ENCODE measurements around the gene TCL1A.

TCL1A gene

DNA sequence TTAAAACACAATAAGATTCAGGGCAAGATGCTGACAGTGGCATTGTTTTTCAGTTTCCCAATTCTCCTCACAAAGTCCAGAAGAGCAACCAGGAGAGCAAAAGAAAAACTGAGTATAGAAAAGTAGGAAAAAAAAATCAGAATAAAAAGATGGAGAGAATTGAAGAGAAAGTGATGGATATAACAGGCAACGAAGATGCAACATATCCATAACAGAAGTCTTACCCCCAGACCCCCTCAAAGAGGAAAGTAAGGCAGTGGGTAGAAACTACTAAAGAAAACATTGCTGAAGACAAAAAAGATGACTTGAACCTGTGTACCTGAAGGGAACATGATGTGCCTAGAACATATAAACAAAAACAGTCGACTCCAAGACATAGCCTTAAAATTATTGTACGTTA lies 10.6 kb downstream of the TCL1A start:
- Histone ChIP-seq H3K27me3 (replicated peaks; ENCODE audit: control insufficient read depth, insufficient read depth, low read length) (no peaks in the 10 kb centered on the region), H3K4me3 (replicated peaks; ENCODE audit: low read depth, low read length) (no peak overlapping the region), H3K36me3 (ENCODE audit: control insufficient read depth, insufficient read depth, low read length) (no peaks in the 10 kb centered on the region)
- no peak for DNase-seq (ENCODE audit: extremely low read depth, insufficient read length)
- TF ChIP-seq, protein P1, sequence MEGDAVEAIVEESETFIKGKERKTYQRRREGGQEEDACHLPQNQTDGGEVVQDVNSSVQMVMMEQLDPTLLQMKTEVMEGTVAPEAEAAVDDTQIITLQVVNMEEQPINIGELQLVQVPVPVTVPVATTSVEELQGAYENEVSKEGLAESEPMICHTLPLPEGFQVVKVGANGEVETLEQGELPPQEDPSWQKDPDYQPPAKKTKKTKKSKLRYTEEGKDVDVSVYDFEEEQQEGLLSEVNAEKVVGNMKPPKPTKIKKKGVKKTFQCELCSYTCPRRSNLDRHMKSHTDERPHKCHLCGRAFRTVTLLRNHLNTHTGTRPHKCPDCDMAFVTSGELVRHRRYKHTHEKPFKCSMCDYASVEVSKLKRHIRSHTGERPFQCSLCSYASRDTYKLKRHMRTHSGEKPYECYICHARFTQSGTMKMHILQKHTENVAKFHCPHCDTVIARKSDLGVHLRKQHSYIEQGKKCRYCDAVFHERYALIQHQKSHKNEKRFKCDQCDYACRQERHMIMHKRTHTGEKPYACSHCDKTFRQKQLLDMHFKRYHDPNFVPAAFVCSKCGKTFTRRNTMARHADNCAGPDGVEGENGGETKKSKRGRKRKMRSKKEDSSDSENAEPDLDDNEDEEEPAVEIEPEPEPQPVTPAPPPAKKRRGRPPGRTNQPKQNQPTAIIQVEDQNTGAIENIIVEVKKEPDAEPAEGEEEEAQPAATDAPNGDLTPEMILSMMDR (IDR thresholded peaks at IDR 0.05; ENCODE audit: insufficient read depth, low read length, poor library complexity, severe bottlenecking) = no peak

DNA sequence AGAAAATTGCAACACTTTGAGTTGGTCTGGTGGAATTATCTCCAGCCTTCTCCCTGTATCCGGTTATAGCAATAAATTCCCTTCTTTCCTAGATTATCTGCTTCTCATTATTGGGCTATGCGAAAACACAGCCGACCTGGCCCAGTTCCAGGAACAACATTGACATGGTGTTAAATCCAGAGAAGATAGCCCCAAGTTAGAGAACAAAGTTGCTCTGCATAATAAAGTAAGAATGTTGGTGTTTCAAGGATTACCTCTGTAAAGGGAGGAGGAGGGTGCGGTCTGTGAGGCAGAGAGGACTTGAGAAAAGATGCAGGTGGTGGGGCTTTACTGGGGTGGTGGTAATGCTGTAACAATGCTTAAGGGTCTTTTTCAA lies 12.1 kb downstream of the TCL1A start:
- Histone ChIP-seq H3K36me3 (ENCODE audit: control insufficient read depth, insufficient read depth, low read length) (no peaks in the 10 kb centered on the region), H3K4me3 (replicated peaks; ENCODE audit: low read depth, low read length) (no peak overlapping the region), H3K27me3 (replicated peaks; ENCODE audit: control insufficient read depth, insufficient read depth, low read length) (no peaks in the 10 kb centered on the region)
- TF ChIP-seq, protein P1 (IDR thresholded peaks at IDR 0.05; ENCODE audit: insufficient read depth, low read length, poor library complexity, severe bottlenecking) = no peak
- DNase-seq (ENCODE audit: extremely low read depth, insufficient read length) = no peak

DNA sequence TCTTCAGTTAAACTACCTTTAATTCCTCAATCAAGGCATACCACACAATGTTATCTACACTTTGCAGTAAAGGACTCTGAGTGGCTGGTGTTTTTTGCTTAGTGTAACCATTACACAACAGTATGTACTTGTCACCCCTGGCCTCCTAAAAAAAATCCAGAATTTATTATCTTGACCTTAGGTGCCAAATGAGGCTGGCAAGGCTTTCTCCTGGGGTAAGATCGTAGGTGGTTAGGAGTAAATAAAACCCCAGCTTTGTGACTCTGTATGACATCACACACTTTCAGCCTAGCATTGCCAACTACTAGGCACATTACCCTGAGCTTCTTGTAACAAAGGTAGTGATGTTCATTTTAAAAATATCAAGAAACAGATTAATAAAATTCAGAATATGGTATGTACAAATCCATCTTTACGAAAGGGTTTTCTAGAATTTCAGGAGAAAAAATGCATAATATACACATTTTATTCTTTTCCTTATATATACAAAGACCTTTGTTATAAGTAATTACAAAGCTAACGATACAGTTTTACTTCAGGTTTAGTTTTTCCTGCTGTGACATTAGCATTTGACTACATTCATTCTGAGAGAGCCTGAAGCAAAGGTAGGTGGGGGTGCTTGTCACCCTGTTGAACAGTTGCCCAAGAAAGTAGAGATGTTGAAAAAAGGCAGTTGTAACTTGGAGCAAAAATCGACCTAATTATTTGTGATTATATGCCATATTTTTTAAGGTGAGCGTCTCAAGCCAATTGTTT lies 13.5 kb downstream of the TCL1A start:
- Histone ChIP-seq H3K4me3 (replicated peaks; ENCODE audit: low read depth, low read length) (no peak overlapping the region), H3K36me3 (ENCODE audit: control insufficient read depth, insufficient read depth, low read length) (no peaks in the 10 kb centered on the region), H3K27me3 (replicated peaks; ENCODE audit: control insufficient read depth, insufficient read depth, low read length) (no peaks in the 10 kb centered on the region)
- TF ChIP-seq, protein P1 (IDR thresholded peaks at IDR 0.05; ENCODE audit: insufficient read depth, low read length, poor library complexity, severe bottlenecking) = no peak
- DNase-seq (ENCODE audit: extremely low read depth, insufficient read length) = no peak

DNA sequence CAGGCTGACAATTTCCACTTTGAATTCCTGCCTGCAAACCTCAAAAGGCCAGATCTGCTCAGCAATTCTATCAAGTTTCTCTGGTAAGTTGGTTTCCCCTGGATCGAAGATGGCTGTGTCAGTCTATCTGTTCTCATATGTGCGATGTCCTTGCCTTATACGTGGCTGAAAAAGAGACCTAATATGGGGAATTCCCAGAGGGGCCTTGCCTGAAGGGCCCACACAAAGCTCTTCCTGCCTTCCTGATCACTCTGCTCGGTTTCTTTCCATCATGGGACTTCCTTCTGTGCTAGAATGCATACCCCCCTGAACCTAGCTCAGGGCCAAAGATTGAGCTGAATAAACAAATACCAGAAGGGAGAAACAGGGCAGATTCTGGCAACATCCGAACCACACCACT lies 14.5 kb downstream of the TCL1A start:
- Histone ChIP-seq H3K27me3 (replicated peaks; ENCODE audit: control insufficient read depth, insufficient read depth, low read length) (no peaks in the 10 kb centered on the region), H3K4me3 (replicated peaks; ENCODE audit: low read depth, low read length) (no peak overlapping the region), H3K36me3 (ENCODE audit: control insufficient read depth, insufficient read depth, low read length) (no peaks in the 10 kb centered on the region)
- TF ChIP-seq, protein P1 (IDR thresholded peaks at IDR 0.05; ENCODE audit: insufficient read depth, low read length, poor library complexity, severe bottlenecking) = no peak
- DNase-seq (ENCODE audit: extremely low read depth, insufficient read length) = peak; percentile 43

DNA sequence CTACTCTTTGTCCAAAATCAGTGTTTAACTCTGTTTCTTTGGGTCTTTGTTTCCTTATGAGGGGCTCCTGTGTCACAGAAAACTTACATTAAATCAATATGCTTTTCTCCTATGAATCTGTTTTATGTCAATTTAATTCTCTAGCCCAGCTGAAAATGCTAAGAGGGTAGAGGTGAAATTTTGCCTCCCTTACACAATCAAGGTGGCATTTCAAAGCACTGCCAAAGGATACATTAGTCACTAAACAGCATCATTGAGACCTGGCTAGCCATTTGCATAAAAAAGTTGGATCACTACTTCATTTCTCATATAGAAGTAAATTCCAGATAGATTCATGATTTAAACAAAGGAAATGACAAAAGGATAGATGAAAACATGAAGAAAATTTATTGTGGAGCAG lies 15.6 kb downstream of the TCL1A start:
- H3K4me3 ChIP-seq (replicated peaks; ENCODE audit: low read depth, low read length) = no peak overlapping the region
- no peak for DNase-seq (ENCODE audit: extremely low read depth, insufficient read length)
- H3K27me3 ChIP-seq (replicated peaks; ENCODE audit: control insufficient read depth, insufficient read depth, low read length) = no peaks in the 10 kb centered on the region
- H3K36me3 ChIP-seq (ENCODE audit: control insufficient read depth, insufficient read depth, low read length) = no peaks in the 10 kb centered on the region
- TF ChIP-seq, protein P1 (IDR thresholded peaks at IDR 0.05; ENCODE audit: insufficient read depth, low read length, poor library complexity, severe bottlenecking) = no peak

DNA sequence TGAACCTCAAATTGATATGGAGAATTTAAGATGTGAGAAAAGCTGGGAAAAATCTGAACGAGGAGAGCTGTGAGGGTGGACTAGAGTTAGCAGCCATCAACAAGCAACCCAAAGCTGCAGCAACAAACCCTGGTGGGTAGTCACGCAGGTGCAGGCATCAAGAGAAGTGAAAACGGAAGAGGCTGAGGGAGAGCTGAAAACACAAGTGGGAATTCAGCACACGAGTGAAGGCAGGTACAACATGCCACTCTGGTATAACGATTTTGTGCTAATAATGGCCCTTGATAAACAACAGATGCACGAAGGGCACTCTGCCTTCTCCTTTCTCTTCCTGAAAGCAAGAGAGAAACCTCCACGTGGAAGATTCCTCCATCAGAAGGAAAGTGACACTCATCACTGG lies 16.2 kb downstream of the TCL1A start:
- Histone ChIP-seq H3K27me3 (replicated peaks; ENCODE audit: control insufficient read depth, insufficient read depth, low read length) (no peaks in the 10 kb centered on the region), H3K36me3 (ENCODE audit: control insufficient read depth, insufficient read depth, low read length) (no peaks in the 10 kb centered on the region), H3K4me3 (replicated peaks; ENCODE audit: low read depth, low read length) (no peak overlapping the region)
- TF ChIP-seq, protein P1 (IDR thresholded peaks at IDR 0.05; ENCODE audit: insufficient read depth, low read length, poor library complexity, severe bottlenecking) = no peak
- DNase-seq (ENCODE audit: extremely low read depth, insufficient read length) = no peak

All from GM06990 (cell line).